Measurements from ENCODE around the gene PRSS12.
"Not testable (repeated sequence)": the region's sequence is repeated elsewhere in the genome, so short reads cannot be mapped to it uniquely, and the experiment has no call there.

The PRSS12 gene, protein sequence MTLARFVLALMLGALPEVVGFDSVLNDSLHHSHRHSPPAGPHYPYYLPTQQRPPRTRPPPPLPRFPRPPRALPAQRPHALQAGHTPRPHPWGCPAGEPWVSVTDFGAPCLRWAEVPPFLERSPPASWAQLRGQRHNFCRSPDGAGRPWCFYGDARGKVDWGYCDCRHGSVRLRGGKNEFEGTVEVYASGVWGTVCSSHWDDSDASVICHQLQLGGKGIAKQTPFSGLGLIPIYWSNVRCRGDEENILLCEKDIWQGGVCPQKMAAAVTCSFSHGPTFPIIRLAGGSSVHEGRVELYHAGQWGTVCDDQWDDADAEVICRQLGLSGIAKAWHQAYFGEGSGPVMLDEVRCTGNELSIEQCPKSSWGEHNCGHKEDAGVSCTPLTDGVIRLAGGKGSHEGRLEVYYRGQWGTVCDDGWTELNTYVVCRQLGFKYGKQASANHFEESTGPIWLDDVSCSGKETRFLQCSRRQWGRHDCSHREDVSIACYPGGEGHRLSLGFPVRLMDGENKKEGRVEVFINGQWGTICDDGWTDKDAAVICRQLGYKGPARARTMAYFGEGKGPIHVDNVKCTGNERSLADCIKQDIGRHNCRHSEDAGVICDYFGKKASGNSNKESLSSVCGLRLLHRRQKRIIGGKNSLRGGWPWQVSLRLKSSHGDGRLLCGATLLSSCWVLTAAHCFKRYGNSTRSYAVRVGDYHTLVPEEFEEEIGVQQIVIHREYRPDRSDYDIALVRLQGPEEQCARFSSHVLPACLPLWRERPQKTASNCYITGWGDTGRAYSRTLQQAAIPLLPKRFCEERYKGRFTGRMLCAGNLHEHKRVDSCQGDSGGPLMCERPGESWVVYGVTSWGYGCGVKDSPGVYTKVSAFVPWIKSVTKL

DNA sequence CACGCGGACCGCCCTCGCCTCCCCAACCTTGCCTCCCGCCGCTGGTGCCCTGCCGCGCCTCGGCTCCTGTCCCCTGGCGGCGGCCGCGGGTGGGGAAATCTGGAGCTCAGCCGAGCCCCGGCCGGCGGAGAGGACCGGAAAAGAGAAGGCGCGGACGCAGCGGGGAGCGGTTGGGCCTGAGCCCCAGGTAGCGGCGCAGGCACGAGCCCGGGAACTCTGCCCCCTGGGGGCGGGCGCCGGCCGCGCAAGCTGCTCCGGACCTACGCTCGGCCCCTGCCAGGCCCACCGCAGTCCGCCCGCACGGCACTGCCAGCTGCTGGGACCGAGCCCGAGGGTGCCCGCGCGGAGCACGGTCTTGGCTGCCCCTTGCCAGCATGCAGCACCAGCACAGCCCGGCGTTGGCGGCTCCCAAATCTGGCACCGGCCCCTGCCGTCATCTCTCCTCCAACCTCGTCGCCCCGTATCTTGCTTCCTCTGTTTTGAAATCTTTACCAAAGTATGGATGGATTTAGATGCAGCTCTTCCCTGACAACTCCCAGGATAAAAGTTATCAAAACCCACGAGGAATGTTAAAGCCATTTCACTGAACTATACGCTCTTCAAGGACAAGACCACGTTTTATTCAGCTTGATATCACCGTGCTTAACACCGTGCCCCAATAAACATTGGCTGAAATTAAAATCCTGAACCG, at the start of gene PRSS12:
TSS of gene PRSS12 (minus strand) at position 161 of the 691 bp plus-strand sequence. CDS start 283 bp downstream, outside the sequence.
- peak; percentile 79 for DNase-seq

DNA sequence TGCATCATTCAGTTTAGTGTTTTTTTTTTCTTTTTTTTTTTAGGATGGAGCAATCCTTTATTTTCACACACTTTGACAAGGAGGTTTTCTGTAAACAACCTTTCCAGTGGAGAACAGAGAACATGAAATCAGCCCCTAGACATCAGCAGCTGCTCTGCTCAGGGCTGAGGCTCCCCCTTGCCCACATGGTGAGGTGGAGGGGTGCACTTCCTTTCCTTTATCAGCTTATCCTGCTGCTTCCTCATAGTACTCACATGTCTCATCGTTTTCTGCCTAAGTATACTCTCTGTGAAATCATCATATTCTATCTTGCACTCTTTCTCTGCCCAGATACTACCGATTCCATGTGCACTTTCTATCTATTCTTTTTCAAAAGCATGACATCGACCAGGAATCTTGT, 47.6 kb upstream of the PRSS12 start:
- no peak for DNase-seq

DNA sequence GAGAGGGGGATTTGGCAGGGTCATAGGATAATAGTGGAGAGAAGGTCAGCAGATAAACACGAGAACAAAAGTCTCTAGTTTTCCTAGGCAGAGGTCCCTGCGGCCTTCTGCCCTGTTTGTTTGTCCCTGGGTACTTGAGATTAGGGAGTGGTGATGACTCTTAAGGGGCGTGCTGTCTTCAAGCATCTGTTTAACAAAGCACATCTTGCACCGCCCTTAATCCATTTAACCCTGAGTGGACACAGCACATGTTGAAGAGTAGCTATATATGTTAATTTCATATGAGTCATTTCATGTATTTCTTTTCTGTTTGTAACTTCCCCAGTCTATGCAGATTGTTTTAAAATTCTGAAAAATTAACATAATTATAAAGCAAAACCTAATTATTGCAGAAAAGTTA, 47.1 kb upstream of the PRSS12 start:
- not testable (repeated sequence) for DNase-seq

DNA sequence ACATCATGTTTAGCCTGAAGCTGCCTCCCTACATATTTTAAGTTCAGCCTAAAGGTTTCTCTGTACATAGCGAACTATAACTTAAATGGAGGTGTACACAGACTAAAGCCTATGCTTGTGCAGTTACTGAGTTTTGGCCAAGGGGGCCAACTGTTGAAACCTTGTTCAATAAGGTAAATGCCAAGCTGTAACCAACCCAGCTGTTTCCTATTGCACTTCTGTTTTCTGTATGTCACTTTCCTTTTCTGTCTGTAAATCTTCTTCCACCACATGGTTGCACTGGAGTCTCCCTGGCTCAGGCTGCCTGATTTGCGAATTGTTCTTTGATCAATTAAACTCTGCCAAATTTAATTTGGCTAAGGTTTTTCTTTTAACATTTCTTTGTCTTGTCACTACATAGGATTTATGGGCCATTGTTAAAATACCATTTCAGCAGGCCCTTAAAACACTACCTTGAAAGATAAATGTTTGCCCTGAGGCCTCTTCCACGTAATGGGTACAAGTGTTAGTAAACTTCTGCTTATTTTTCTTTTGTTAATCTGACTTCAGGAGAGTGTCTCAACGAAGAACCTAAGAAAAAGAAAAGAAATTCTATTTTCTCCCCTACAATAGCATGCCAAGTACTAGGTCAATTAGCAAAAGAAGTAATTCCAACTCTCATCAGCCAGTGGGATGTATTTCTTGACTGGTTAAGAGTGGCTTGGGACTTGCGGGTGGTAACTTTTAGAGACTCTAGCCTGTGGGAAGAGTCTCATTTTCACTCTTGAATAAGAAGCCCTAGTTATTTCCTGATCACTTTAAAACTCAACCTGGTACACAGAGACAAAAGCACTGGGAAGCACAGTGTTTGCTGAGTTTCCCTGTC, 45.7 kb upstream of the PRSS12 start:
- DNase-seq = no peak

DNA sequence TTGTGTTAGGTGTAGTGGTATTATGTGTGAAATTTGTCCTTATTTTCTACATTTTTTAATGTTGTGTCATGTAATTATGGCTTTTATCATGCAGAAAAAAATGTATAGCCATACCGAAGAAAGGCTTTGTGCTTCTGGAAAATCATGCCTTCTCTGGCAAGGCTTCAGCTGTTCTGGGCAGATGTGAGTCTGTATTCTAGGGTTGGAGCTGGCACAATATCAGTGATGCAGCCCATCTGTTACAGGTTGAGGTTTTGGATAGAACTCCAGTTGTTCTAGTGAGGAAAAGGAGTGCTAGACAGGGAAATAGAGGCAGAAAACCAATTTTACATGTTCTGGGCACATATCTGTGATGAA, 44.8 kb upstream of the PRSS12 start:
- DNase-seq = no peak

DNA sequence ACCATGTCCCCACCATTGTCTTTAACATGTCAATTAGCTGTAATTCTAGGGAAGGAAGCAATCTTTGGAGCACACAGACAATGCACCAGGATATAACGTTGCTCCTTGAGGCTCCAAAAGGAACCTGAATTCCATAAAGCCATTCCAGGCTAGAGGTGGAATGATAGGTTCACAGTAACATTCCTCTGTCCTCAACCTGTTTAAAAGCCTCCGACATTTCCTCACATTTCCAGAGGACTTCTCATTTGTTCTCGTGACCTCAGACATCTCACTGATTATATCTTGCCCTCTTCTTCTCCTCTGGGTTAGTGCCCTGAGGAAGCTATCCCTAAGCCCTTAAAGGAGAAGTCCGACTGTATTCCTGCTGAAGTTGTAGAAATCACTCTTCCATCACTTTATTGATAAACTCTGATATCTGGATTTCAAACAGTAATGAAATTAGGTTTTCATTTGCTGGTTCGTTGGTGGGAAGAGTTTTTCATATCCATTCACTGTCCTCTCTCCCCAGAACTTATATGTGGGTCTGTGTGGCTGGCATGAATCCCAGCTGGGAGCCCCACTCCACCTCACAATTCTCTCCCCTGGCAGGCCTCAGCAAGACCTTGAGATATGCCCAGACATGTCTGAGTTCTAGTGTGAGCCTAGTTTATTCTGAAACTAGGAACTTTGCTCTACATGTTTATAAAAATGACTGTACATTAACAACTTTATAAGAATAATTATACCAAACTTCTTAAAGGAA, 44.2 kb upstream of the PRSS12 start:
- DNase-seq = no peak

DNA sequence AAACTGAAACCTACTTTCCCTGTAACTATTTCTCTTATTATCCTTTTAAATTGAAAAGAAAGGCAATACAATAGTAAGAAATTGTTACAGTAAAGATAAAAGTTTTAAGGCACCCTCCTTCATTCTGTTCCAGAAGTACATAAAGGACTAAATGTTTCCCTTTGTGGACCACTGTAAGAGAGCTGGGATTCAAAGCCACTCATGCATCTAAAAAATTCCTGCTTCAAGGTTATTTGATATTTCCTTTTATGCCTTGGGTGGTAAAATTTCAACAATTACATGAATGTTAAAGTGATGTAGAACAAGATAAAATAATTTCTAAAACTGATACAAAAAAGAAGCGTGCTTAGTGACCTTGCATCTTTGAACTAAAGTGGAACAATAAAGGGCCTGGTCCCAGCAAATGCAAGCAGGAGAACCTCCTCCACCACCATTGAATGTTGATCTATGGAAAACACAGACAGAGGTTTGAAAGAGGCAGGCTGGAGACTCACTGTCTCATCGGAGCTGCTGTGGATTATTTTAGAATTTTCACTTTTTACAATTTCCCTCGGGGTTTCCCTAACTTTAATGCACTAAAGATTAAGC, 42.3 kb upstream of the PRSS12 start:
- no peak for DNase-seq

DNA sequence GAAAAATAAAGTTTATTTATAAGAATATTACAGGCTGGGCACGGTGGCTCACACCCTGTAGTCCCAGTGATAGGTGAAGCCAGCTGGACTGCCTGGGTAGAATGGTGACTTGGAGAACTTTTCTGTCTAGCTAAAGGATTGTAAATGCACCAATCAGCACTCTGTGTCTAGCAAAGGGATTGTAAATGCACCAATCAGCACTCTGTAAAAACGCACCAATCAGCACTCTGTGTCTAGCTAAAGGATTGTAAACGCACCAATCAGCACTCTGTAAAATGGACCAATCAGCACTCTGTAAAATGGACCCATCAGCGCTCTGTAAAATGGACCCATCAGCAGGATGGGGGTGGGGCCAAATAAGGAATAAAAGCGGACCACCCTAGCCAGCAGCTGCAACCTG, 39.7 kb upstream of the PRSS12 start:
- DNase-seq = not testable (repeated sequence)

DNA sequence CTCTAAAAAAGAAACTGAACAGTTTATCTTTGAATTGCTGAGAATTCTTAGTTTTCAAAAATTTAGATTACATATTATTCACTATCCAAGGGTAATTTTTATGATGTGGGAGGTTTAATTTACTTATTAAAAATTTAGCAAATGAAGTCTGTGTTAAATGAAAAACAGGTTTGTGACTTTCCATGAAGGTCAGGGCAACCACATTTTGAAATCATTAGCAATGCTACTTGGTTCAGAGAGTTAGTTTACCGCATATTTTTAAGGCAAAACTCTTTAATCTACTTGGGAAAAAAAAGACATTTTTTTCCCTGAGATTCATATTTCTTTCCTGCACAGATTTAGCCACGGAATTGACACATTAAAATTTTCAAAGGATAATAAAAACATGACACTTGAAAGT, 37.3 kb upstream of the PRSS12 start:
- DNase-seq = no peak

DNA sequence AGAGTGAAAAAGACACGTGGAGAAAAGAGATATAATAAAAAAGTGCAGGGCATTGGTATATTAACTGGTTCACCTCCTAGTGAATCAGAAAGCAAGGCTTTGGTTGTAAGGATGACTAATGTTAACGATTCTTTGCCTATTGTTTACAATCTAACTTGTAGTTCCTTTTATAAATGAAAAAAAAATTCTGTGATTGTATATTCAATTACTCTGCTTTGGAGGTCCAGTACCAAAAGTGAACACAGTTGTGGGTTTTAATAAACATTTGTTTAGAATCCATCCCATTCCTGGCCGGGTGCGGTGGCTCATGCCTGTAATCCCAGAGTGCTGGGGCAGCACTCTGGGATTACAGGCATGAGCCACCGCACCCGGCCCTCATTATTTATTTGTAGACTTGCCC, 36.9 kb upstream of the PRSS12 start:
- no peak for DNase-seq

DNA sequence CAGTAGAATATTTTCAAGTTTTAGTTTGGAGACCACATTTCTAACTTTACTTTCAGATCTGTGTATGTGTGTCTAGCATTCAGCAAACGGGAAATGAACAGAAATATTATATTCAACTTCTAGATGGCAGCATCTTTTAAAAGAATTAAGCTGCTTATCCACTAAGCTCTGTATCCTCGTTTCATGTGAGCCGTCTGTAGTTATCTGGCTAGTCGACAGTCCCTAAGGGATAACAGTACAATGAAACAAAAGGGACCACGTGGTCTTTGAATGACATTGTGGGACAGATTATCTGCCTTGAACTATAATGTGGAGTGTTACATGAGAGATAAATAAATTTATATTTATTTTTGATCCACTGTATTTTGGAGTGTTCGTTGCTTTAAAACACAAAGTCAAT, 35.8 kb upstream of the PRSS12 start:
- no peak for DNase-seq

DNA sequence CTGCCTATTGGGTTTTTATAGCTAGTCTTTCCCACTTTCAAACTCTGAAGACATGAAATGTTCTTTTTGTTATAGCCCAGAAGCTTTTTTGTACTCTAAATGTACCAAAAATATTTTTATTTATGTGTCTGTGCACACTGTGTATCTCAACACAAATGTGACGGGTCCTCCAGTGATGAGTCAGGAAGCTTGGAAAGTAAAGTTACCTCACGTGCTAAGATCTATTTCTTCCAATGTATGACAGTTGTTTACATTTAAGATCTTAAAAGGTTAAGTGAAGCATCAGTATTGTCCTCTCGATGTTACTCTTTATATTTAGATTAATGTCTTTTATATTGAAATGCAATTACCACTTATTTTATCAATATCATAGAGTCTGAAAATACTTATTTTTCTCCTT, 29.1 kb upstream of the PRSS12 start:
- no peak for DNase-seq

DNA sequence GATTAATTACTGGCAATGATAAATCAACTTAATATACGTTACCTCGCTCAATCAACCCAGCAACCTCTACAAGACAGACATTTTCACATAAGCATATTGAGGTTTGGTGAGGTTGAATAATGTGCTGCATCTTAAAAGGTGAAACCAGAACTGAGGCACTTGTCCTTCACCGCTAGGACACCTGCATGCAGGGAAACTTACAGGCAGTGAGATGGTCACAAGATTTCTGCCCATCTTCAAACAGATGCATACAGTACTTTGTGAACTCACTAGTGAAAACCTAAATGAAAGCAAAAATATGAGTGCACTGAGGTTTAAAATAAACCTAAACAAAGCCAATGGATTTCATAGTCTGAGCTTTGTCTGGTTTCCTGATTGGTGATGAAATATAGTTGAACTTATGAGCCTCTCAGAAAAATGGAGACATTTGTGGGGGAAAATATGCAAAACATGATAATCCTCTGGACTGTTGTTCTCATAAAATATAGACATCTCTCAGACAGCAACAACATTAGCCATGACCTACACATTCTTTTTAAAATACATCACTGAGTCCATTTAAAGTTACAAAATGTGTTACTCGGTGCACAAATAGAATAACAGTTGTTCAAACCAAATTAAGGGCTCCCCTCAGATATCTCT, 20.9 kb upstream of the PRSS12 start:
- no peak for DNase-seq

DNA sequence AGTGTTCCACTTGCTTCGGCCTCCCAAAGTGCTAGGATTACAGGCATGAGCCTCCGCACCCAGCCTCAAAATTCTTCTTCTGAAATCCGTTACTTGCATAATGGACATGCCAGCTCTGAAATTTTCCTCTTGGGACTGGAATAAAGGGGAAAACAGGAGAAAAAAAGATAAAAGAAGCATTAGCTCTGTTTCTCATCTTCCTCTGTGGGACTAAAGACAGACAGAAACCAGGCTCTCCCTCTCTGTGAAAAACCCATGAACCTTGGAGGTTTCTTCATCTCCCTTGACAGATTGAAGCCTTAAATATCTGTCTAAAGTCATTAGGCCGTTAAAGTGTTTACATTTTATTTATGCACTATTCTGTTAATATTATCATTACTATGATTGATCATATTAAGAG, 19.4 kb upstream of the PRSS12 start:
- DNase-seq = no peak

DNA sequence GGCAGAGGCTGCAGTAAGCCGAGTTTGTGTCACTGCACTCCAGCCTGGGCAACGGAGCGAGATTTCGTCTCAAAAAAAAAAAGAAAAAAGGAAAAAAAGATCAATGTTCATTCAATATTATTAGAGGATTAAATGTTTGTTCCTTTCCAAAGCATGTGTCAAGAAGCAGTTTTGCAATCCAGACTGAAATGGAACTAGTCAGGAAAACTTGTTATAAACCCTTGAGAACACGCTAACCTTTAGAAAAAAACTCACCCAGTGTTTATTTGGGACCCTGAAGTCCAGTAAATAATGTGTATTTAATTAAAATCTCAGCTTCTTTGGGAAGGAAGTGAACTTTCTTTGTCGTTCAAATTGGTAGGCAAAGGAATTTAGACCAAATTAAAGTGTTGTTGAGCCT, 16.4 kb upstream of the PRSS12 start:
- DNase-seq = no peak

DNA sequence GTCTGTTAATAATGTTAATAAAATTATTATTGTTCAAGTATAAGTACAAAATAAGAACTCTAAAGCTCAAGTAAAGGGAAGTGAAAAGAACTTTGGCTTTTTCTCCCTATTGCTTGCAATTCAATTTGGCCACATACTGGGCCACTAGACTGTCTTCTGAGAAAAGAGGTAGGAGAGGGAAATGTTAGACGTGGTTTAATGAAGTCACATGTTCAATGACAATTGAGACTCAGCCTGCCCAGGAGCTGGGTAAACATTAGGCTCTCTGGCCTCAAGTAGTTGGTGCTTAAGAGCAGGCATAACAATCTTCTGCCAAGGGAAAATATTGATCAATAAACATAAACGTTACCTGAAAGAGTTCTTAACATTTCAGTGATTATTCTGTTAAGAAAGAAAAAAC, 15.1 kb upstream of the PRSS12 start:
- DNase-seq = no peak

DNA sequence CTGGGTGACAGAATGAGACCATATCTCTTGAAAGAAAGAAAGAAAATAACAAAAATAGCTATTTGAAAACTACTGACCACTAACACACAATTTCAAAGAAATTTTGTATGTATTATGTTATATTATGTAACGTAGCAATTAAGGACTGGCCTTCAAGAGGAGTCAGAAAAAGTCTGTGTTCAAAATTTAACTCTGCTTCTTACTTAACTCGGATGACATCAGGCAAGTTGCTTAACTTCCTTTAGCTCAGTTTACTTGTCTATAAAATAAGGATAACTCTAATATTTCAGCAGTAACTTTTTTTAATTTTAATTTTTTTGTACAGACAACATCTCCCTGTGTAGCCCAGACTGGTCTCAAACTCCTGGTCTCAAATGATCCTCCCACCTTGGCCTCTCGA, 14.6 kb upstream of the PRSS12 start:
- no peak for DNase-seq

DNA sequence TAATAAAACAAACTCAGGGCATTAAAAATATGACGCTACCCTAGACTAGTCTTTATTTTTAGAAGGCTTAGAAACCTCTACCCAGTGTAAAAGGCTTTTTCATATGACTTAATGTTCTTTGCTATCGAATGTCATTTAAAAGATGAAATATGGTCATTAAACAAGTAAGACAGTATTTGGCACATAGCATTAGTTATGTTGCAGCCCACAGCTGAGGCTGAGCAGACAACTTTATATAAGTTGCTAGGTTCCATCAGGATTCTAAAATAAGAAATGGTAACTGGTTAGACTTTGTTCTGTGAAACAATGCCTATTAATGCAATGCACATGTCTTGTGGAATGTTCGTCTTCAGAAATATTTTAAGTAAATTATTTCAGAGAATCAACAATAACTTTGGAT, 10.4 kb upstream of the PRSS12 start:
- no peak for DNase-seq

DNA sequence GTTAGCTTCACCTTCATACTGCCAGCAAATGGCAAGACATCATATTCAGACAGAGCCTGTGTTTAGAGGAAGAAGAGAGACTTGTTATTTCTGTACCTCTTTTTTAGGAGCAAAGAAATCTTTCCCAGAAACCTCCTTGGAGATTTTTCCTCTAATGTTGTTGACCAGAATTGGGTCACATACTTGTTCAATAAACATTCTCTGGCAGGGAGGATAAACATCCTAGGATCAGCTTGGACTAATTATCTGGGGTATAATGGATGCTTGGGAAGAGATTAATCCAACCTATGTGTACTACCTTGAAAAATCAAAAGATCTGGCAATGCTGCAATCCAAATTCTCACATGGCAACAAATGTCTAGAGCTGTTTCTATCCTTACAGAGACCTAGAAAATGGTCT, 8.4 kb upstream of the PRSS12 start:
- no peak for DNase-seq

DNA sequence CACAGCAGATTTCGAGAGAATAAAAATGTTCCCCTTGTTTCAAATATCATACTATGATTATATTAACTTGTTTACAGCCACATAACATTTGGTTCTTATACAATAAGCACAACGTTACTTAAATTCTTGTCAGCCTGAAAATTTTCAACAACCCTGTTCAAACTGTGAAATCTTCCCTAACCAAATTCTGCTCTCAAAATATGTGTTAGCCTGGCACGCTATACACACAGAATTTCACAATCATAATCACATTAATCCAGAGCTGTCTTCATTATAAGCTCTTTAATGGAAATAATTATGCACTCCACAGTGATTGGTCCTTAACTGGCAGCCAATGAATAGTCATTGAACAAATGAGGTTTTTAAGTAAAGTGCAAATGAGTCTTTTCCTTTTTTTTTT, 7.3 kb upstream of the PRSS12 start:
- DNase-seq = no peak

DNA sequence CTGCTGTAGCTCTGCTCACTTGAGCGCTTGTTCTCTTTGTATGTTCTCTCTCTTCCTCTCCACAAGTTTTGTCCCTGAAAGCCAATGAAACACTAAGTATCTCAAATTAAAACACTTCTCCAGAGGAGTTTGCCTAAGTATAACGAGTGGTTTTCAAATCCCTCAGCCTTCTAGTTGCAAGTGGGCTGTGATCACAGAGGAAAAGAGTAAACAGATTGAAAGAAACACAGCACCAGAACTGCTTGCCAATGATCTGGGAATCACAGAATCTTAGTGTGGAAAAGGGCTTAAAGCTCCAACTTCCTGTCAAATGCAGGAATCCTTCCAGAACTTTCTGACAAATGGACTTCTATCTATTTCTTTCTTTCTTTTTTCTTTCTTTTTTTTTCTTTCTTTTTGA, 4.8 kb upstream of the PRSS12 start:
- no peak for DNase-seq
